HG03520 (cell line): ENCODE results near the gene HUNK.
"Not testable (repeated sequence)": the region's sequence is repeated elsewhere in the genome, so short reads cannot be mapped to it uniquely, and the experiment has no call there.

ENCODE experiments used
- ATAC-seq: cut with Tn5 transposase; IDR thresholded peaks from one replicate; pipeline ENCODE4 v1.9.1; 2021; ENCODE audit warnings: mild to moderate bottlenecking, moderate library complexity; ENCODE audit not compliant: unreplicated experiment

Gene HUNK

GRCh38 chr21:31869750-31870149, 3.1 kb upstream of the HUNK start:
- ATAC-seq, result no peak

GRCh38 chr21:31870472-31871193, 2.2 kb upstream of the HUNK start:
- no peak for ATAC-seq

GRCh38 chr21:31871371-31871770, 1.4 kb upstream of the HUNK start:
- ATAC-seq, result not testable (repeated sequence)

- ATAC-seq, result no peak
These were observed 758 bp upstream of the HUNK start for GRCh38 chr21:31872072-31872451.

- no peak for ATAC-seq
These were observed 465 bp downstream of the HUNK start for GRCh38 chr21:31873275-31873695.

- no peak for ATAC-seq
These were observed 1.1 kb downstream of the HUNK start for GRCh38 chr21:31873696-31874599.

- no peak for ATAC-seq
These were observed 2.0 kb downstream of the HUNK start for GRCh38 chr21:31874812-31875212.

- ATAC-seq, result no peak
These were observed 2.7 kb downstream of the HUNK start for GRCh38 chr21:31875496-31876015.

GRCh38 chr21:31877463-31877957, 4.7 kb downstream of the HUNK start:
- no peak for ATAC-seq

GRCh38 chr21:31878831-31879230, 6.0 kb downstream of the HUNK start:
- ATAC-seq, result no peak

- no peak for ATAC-seq
These were observed 6.4 kb downstream of the HUNK start for GRCh38 chr21:31879241-31879650.

GRCh38 chr21:31879911-31880310, 7.1 kb downstream of the HUNK start:
- no peak for ATAC-seq

- ATAC-seq, result no peak
These were observed 8.0 kb downstream of the HUNK start for GRCh38 chr21:31880816-31881215.

GRCh38 chr21:31882711-31883110, 9.9 kb downstream of the HUNK start:
- no peak for ATAC-seq

- no peak for ATAC-seq
These were observed 12.3 kb downstream of the HUNK start for GRCh38 chr21:31885146-31885545.

GRCh38 chr21:31886915-31887314, 14.1 kb downstream of the HUNK start:
- no peak for ATAC-seq

- ATAC-seq, result no peak
These were observed 14.6 kb downstream of the HUNK start for GRCh38 chr21:31887391-31887841.

GRCh38 chr21:31888936-31889371, 16.1 kb downstream of the HUNK start:
- no peak for ATAC-seq

- ATAC-seq, result no peak
These were observed 16.6 kb downstream of the HUNK start for GRCh38 chr21:31889460-31889859.

- ATAC-seq, result no peak
These were observed 19.9 kb downstream of the HUNK start for GRCh38 chr21:31892686-31893085.

- no peak for ATAC-seq
These were observed 21.1 kb downstream of the HUNK start for GRCh38 chr21:31893851-31894415.
